ENCODE measurements around the gene SCRT2.

The SCRT2 gene

DNA sequence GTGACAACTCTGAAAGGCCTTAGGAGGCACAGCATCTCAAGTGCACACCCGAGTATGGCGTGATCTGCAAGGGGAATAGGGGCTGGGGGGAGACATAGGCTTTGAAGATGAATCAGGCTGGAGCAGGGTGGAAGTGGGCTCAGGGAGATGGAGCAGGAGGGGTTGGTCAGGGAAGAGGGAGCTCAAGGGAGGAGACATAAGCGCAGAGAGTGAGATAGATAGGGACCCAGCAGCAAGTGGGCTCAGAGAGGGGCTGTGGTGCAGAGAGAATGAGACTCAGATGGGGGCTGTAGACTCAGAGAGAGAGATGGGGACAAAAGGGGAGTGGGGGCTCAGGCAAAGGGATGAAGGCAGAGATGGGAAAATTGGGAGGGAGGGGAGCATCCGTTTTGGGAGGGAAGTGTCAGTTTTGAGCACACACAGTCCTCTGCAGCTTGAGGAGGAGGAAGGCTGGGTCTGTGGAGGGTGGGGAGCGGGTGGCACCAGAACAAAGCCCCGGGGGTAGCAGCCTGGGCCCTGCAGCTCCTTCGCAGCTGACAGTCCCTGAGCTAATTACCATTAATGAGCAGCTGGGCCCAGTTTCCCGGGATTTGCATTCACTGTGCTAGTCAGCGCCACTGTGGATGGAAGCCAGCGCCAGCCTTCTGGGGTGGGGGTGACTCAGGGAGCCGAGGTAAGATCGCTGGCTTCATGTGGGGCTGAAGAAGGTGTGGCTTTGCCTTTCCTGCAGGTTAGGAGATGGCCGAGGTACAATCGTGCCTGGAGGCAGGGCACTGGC lies 41.3 kb downstream of the SCRT2 start:
- DNase-seq (ENCODE audit: low read depth) = no peak

DNA sequence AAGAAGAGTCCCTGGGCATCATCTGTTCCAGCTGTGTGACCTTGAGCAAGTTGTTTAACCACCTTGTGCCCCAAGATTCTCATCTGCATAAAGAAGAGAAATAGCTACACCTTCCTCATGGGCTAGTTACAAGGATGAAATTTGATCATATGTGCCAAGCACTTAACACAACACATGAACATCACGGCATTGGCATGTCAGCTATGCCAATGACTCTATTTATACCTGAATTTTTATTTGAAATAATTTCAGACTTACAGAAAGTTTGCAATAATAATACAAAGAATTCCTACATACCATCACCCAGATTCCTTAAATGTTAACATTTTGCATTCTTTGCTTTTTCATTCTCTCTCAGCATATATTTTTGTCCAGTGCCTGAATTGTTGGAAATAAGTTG lies 44.5 kb downstream of the SCRT2 start:
- no peak for DNase-seq (ENCODE audit: low read depth)

DNA sequence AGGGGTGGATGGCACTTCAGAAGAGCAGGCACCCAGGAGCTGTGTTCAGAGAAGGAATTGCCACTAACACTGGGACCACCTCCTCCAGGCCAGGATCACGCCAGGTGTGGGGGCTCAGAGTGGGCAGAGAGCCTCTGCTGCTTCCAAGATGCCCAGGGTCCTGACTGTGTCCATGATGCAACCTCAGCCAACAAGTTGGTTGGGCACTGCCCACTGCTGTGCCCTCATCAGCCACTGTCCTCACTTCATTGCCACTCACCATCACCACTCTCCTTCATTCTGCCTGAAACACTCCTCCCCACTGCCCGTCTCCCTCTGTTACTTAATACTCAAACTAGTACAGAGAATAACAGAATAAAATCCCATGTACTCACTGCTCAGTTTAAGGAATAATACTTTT lies 49.0 kb downstream of the SCRT2 start:
- no peak for DNase-seq (ENCODE audit: low read depth)

DNA sequence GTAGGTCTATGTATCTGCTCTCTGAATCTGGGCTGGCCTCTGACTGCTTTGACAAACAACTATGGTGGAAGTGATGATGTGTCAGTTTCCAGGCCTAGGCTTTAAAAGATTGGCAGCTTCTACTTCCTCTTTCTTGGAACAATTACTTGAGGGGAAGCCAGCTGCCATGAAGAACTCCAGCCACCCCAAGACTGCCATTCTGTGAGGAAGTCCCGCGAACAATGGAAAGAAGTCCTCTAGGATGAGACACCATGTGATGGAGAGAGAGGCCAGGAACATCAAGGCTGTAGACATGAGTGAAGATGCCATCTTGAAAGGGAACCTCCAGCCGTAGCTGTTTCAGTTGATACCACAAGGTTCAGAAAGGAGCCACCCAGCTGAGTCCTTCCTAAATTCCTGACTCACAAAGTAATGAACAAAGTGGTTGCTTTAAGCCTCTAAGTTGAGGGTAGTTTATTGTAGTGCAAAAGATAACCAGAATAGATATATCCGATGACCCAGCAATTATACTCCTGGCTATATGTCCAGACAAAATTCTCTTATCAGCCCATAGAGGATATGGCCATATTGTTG lies 50.2 kb downstream of the SCRT2 start:
- DNase-seq (ENCODE audit: low read depth) = no peak

DNA sequence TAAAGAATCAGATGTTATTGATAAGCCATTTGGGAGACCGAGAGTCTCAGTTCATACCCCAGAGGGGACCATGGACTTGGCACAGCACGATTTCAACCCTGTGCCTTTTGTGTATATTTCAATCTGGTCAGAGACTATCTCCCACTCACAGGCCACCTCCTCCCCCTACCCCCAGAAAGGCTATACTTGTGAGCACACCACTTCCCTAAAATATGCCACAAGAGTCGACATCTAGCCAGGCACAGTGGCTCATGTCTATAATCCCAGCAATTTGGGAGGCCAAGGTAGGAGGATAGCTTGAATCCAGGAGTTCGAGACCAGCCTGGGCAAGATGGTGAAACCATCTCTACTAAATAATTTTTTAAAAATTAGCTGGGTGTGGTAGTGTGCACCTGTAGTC lies 51.9 kb downstream of the SCRT2 start:
- DNase-seq (ENCODE audit: low read depth) = no peak

DNA sequence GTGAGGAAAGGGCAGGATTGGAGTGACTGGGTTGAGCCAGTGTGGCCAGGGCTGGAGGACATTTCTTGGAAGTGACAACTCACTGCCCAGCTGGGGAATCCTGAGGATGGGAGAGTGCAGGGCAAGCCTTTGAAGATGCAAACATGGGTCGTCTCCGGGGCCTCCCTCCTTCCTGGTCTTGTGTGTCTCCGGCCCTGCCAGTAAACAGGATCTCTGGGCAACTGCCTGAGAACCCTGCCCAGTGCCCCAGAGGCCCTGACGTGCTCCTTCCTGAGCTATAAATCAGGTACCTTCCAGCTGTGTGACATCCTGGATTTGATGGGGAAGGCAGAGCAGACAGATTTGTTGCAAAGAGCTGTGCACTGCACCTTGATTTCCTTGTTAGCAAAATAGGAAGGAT lies 52.6 kb downstream of the SCRT2 start:
- no peak for DNase-seq (ENCODE audit: low read depth)

DNA sequence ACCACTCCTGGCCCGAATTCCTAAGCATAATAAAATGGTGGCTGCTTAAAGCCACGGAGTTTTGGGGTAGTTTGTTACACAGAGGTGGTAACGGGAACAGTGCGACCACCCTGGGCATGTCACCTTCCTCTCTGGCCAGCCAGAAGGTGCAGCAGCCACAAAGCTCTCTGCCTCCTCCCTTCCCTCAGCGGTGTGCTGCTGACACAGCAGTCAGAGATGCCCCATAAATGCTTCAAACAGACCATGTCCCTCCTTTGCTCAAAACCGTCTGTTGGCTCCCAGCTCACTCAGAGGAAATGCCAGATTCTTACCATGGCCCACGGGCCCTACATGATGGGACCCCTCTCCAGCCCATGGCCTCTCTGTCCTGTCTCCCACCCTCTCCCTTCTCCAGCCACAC lies 53.4 kb downstream of the SCRT2 start:
- DNase-seq (ENCODE audit: low read depth) = no peak

DNA sequence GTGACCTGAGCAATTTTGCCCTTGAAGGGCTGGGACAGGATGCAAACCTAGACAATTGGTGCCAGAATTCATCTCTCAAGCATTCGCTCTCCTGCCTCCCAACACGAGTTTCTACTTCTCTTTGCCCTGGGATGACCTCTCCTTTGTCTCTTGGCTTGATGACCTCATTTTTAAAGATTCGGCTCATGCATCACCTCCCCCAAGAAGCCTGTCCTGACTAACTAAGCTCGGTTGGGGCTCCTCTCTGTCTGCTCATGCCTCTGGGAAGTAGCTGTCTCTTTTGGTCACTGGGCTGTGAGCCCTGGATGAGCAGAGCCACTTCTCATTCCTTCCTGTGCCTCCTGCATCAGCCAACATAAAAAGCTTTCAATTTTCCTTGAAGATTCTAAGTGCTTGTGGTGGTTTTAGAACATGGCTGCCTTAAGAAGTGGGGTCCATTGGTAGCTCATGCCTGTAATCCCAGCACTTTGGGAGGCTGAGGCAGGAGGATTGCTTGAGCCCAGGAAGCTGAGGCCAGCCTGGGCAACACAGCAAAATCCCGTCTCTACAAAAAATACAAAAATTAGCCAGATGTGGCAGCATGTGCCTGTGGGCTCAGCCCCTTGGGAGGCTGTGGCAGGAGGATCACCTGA lies 54.4 kb downstream of the SCRT2 start:
- no peak for DNase-seq (ENCODE audit: low read depth)

DNA sequence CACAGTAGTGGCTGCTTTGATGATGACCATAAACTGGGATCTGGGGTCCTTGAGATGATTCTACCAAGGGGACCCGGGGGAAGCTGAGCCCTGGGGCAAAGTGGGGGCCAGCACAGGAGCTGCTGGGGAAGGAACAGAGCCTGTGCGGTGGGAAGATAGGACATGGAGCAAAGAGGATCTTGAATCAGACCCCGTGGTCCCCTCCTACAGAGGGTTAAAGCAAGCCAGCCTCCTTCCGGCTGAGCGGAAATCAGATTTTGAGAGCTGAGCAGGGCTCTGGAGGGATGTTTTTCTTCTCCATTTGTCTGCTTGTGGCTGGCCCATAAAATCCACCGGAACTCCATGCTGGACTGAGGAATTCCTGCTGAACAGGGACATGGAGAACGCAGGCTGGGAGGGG lies 55.4 kb downstream of the SCRT2 start:
- no peak for DNase-seq (ENCODE audit: low read depth)

DNA sequence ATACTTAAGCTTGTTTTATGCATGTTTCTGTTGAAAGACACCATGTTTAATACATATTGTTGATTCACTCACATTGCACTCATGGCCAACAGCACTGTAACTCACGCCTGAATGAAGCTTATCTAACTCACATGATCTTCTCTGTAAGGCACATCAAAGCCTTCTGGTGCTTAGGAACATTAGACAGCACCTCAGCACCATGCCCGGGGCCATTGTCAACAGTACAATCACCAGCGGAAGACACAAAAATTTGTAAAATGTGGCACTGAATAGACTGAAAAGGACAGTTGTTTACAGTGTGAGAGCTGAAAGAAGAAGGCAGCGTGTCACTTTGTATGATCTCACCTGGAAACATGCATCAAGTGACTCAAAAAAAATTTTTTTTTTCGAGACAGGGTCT lies 56.6 kb downstream of the SCRT2 start:
- DNase-seq (ENCODE audit: low read depth) = no peak

DNA sequence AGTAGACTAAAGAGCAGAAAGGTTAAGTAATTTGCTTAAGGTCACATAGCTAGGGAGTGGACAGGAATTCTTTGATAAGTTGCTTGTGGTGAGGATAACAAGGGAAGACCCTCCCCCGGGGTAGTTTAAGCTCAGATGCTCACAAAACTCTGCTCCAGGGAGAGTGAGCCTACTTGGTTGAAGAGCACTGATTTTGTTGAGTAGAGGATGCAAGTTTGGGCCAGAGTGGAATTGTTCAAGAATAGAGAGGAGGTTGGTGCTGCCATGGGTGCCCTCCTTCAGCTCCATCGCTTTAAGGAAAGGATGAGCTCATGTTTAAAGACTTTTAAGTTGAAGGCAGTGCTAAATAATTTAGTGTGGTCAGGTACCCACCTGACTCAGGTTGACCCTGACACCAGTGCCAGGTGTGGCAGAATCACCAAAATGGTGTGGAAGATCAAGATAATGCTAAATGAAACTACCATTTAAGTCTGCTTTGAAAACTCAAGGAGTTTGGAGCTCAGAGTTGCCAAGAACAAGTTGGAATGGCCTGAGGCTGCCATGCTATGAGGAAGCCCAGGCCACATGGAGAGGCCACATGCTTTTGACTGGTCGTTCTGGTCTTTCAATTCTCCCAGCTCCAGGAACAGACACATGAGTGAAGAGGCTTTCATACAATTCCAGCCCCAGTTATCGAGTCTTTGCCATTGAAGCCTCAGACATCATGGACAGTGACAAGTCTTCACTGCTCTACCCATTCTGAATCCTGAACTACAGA lies 57.5 kb downstream of the SCRT2 start:
- DNase-seq (ENCODE audit: low read depth) = no peak

DNA sequence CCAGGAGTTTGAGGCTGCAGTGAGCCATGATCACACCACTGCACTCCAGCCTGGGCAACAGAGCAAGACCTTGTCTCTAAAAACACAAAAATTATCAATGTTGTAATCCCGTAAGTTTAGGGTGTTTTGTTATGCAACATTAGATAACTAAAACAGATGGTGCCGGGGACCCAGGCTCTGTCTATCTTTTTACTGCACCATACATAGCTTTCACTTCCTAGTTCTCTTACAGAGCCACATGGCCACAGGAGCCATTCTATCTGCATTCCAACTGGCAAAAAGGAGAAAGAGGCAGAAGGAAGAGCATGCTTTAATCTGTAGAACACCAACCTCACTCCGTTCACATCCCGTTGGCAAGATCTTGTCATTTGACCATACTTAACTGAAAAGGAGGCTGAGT lies 60.1 kb downstream of the SCRT2 start:
- DNase-seq (ENCODE audit: low read depth) = no peak

DNA sequence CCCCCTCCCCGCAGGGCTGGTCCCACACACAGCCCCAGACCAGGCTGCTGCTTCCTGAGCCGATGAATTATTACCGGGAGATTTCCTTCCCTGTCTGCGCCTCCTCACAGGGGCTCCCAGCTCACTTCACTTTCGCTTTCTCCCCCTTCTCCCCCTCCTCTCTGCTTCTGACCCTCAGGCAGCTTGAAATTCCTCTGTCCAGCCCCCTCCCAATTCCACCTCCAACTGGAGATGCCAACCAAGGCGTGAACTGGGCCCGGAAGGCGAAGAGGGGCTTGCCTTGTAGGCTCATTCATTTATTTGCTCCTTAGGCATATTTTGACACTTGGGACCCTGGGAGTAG lies 63.8 kb downstream of the SCRT2 start:
- DNase-seq (ENCODE audit: low read depth) = no peak

Data from activated T-cell treated with anti-CD3 and anti-CD28 coated beads for 48 hours (primary cell).